Progenitor cell of endocrine pancreas (in vitro differentiated cells): ENCODE data around the gene EDN3. TPM values are rescaled to one million over a fixed set of nuclear protein-coding genes. Genes with fewer than 3 reads are reported as not detected.
"Not testable (repeated sequence)": the region's sequence is repeated elsewhere in the genome, so short reads cannot be mapped to it uniquely, and the experiment has no call there.

ENCODE experiments used
- DNase-seq: peaks from one replicate; pipeline ENCODE4 v3.0.0; 2021; ENCODE audit warnings: low spot score; ENCODE audit not compliant: unreplicated experiment
- H3K27ac Mint-ChIP-seq: 2 replicates; pipeline ENCODE4 v1.8.0; 2021; ENCODE audit warnings: mild to moderate bottlenecking, moderate library complexity, mixed read lengths
- H3K27me3 Mint-ChIP-seq: 2 replicates; pipeline ENCODE4 v1.8.0; 2021; ENCODE audit warnings: mixed read lengths
- H3K36me3 Mint-ChIP-seq: 2 replicates; pipeline ENCODE4 v1.8.0; 2022; ENCODE audit warnings: mixed read lengths; ENCODE audit not compliant: insufficient read depth
- H3K4me1 Mint-ChIP-seq: 2 replicates; pipeline ENCODE4 v1.8.0; 2021; ENCODE audit warnings: low read depth, mixed read lengths
- H3K4me3 Mint-ChIP-seq: 2 replicates; pipeline ENCODE4 v1.8.0; 2021; ENCODE audit warnings: low read depth, mild to moderate bottlenecking, moderate library complexity, mixed read lengths
- H3K9me3 Mint-ChIP-seq: 2 replicates; pipeline ENCODE4 v1.8.0; 2021; ENCODE audit warnings: low read depth, mixed read lengths
- total RNA-seq: library from RNA; stranded (reverse); gene quantifications from 2 replicates; pipeline ENCODE4 v1.2.1, GENCODE V29; 2021
- TF ChIP-seq, protein P1 (sequence below): fragments of 200-600 bp; sonication (generic); IDR thresholded peaks from one replicate; pipeline ENCODE4 v1.5.0; 2021; ENCODE audit warnings: antibody characterized with exemption, mild to moderate bottlenecking; ENCODE audit not compliant: unreplicated experiment

Gene EDN3
- total RNA-seq, 1 donor from 2014 or later, result 3.6 TPM

DNA sequence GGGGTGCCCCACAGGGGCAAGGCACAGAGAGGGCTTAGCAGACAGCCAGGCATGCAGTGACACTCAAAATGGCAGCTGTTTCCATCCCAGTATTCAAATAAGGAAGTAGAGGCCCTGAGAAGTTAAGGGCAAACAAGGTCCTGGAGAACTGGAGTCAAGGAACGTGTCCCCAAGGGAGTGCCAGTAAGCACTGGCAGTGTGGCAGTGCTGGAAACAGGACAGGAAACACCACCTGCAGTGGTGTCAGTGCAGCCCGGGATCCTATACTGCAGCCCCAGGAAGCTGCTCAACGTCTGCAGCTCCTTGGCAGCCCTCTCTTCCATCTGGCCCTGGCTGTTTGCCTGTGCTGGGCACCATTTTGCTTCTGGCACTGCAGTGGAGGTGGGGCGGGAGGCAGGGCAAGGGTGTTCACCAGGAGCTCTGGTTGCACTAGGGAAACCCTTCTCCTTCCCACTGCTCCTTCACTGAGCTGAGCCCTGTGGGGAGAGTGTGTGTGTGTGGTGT lies 56.3 kb downstream of the EDN3 start:
- Mint-ChIP-seq H3K4me1 (peaks cover 23% of the 10 kb centered on the region), H3K36me3 (no peaks in the 10 kb centered on the region), H3K27me3 (peaks cover 44% of the 10 kb centered on the region), H3K4me3 (no peak overlapping the region), H3K9me3 (no peaks in the 10 kb centered on the region), H3K27ac (no peak overlapping the region)
- no peak for DNase-seq
- TF ChIP-seq, protein P1, sequence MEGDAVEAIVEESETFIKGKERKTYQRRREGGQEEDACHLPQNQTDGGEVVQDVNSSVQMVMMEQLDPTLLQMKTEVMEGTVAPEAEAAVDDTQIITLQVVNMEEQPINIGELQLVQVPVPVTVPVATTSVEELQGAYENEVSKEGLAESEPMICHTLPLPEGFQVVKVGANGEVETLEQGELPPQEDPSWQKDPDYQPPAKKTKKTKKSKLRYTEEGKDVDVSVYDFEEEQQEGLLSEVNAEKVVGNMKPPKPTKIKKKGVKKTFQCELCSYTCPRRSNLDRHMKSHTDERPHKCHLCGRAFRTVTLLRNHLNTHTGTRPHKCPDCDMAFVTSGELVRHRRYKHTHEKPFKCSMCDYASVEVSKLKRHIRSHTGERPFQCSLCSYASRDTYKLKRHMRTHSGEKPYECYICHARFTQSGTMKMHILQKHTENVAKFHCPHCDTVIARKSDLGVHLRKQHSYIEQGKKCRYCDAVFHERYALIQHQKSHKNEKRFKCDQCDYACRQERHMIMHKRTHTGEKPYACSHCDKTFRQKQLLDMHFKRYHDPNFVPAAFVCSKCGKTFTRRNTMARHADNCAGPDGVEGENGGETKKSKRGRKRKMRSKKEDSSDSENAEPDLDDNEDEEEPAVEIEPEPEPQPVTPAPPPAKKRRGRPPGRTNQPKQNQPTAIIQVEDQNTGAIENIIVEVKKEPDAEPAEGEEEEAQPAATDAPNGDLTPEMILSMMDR, result no peak

- H3K27ac Mint-ChIP-seq, result not testable (repeated sequence)
- peaks cover 26% of the 10 kb centered on the region for H3K27me3 Mint-ChIP-seq
- H3K4me1 Mint-ChIP-seq, result peaks cover 37% of the 10 kb centered on the region
These were observed 58.4 kb downstream of the EDN3 start for GRCh38 chr20:59358793-59359192.

DNA sequence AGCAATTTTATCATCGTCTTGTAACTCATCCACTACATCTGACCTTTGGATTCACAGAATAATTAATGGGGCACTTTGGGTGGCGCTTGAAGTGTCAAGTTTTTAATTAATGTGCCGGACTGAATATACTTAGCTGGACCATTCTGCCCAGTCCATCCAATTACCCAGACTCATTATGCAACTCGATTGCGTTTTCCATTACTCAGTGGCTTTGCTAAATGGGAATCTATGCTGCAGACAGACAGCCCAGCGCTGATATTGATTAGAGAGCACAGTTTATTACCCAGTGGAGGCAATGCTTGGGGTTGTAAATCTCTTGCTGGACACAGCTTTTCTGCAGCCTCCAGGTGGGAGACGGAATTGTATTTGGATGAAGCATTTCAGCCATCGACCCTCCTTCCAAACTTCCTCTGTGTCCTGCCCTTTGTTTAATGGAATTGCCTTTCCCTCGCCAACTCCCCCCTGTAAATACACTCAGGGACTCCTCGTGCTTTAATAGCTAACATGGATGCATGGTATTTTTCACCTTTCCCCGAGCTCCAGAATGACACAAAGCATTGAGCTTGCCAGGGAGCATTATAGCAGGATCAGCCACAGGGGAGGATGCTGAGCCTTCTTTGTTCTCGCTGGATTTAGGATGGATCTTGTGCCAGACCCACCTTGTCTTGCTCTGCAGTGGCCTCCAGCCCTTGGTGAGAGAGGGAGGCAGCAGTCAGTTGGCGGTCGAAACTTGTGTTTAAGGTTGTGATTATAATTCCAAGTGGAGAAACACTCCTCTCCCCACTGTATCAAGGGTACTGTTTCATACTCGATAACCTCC lies 59.7 kb downstream of the EDN3 start:
- Mint-ChIP-seq H3K36me3 (no peaks in the 10 kb centered on the region), H3K4me3 (no peak overlapping the region), H3K27me3 (peaks cover 21% of the 10 kb centered on the region), H3K4me1 (peaks cover 42% of the 10 kb centered on the region), H3K9me3 (no peaks in the 10 kb centered on the region), H3K27ac (peak overlapping the region; percentile 12)
- no peak for DNase-seq
- TF ChIP-seq, protein P1, result no peak

More at GRCh38 chr20:59358793-59359192, 58.4 kb downstream of the EDN3 start:
- not testable (repeated sequence) for H3K4me3 Mint-ChIP-seq, DNase-seq, H3K36me3 Mint-ChIP-seq, H3K9me3 Mint-ChIP-seq

- DNase-seq, result no peak
- Mint-ChIP-seq H3K4me1 (peaks cover 42% of the 10 kb centered on the region), H3K27ac (peak overlapping the region; percentile 12), H3K36me3 (no peaks in the 10 kb centered on the region), H3K27me3 (peaks cover 20% of the 10 kb centered on the region), H3K4me3 (no peak overlapping the region), H3K9me3 (no peaks in the 10 kb centered on the region)
- TF ChIP-seq, protein P1, result no peak
These were observed 60.5 kb downstream of the EDN3 start for GRCh38 chr20:59360934-59361333.

- Mint-ChIP-seq H3K9me3 (no peaks in the 10 kb centered on the region), H3K4me3 (no peak overlapping the region), H3K36me3 (no peaks in the 10 kb centered on the region), H3K4me1 (peaks cover 42% of the 10 kb centered on the region), H3K27me3 (peaks cover 16% of the 10 kb centered on the region), H3K27ac (no peak overlapping the region)
- TF ChIP-seq, protein P1, result no peak
- DNase-seq, result no peak
These were observed 61.0 kb downstream of the EDN3 start for GRCh38 chr20:59361411-59361810.

DNA sequence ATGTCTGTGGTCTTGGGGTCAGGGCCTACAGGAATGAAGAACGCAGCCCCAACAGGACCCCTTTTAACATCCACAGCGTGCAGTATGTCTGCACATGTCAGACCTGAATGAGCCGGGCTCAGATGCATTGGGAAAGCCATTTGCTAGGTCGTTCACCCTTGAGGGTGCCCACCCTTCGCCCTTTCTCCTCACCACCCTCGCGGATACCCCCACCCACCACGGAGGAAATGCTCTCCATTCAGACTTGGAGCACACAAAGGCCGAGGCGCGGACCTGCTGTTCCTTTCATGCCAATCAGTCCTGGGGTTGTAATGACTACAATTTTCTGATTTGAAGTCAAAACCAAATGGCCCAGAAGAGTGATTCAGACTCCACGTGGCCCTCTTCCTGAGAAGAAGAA lies 62.7 kb downstream of the EDN3 start:
- H3K27me3 Mint-ChIP-seq, result peaks cover 14% of the 10 kb centered on the region
- DNase-seq, result no peak
- no peaks in the 10 kb centered on the region for H3K36me3 Mint-ChIP-seq
- H3K9me3 Mint-ChIP-seq, result no peaks in the 10 kb centered on the region
- H3K27ac Mint-ChIP-seq, result no peak overlapping the region
- TF ChIP-seq, protein P1, result no peak
- peaks cover 42% of the 10 kb centered on the region for H3K4me1 Mint-ChIP-seq
- H3K4me3 Mint-ChIP-seq, result no peak overlapping the region
